GM12874 (cell line): Measurements from ENCODE around the gene CHCHD2.

Experiments used
- CTCF ChIP-seq: IDR thresholded peaks from 2 replicates; pipeline ENCODE4 v1.5.1; 2011; ENCODE audit warnings: low read depth, mild to moderate bottlenecking, control low read depth, low read length, moderate library complexity; ENCODE audit not compliant: insufficient read depth

The CHCHD2 gene

GRCh38 chr7:56074371-56074791 lies 31.9 kb downstream of the CHCHD2 start:
- TF ChIP-seq CTCF, result peak; percentile 86

- peak; percentile 41; the same call in 1 of the 2 replicates for TF ChIP-seq CTCF
These were observed 42.2 kb downstream of the CHCHD2 start, which contains the start of gene SUMF2 for GRCh38 chr7:56063882-56064625. Gene SUMF2, plus strand, starts transcription at chr7:56064286. Its CDS starts 26 bp downstream, at chr7:56064312.

- no peak for TF ChIP-seq CTCF
These were observed 42.8 kb downstream of the CHCHD2 start for GRCh38 chr7:56063500-56063881.

- no peak for TF ChIP-seq CTCF
These were observed 43.9 kb downstream of the CHCHD2 start for GRCh38 chr7:56062382-56062781.

GRCh38 chr7:56053993-56054392 lies 52.3 kb downstream of the CHCHD2 start:
- TF ChIP-seq CTCF, result no peak

GRCh38 chr7:56053379-56053778 lies 52.9 kb downstream of the CHCHD2 start:
- TF ChIP-seq CTCF, result no peak
